WI38 (cell line): ENCODE results near the gene TUBA8.
"Not testable (repeated sequence)": the region's sequence is repeated elsewhere in the genome, so short reads cannot be mapped to it uniquely, and the experiment has no call there.

Experiments used
- H3K4me3 ChIP-seq: 2 replicates; pipeline ENCODE4 v1.5.1; 2011; ENCODE audit warnings: low read depth, mild to moderate bottlenecking, control low read depth, low read length
- TF ChIP-seq, protein P1 (sequence below): IDR thresholded peaks from 2 replicates; pipeline ENCODE4 v1.5.1; 2012; ENCODE audit warnings: low read depth, mild to moderate bottlenecking, control low read depth, low read length

TUBA8 gene

GRCh38 chr22:18115906-18116371 is 5.3 kb downstream of the TUBA8 start:
- TF ChIP-seq, protein P1, sequence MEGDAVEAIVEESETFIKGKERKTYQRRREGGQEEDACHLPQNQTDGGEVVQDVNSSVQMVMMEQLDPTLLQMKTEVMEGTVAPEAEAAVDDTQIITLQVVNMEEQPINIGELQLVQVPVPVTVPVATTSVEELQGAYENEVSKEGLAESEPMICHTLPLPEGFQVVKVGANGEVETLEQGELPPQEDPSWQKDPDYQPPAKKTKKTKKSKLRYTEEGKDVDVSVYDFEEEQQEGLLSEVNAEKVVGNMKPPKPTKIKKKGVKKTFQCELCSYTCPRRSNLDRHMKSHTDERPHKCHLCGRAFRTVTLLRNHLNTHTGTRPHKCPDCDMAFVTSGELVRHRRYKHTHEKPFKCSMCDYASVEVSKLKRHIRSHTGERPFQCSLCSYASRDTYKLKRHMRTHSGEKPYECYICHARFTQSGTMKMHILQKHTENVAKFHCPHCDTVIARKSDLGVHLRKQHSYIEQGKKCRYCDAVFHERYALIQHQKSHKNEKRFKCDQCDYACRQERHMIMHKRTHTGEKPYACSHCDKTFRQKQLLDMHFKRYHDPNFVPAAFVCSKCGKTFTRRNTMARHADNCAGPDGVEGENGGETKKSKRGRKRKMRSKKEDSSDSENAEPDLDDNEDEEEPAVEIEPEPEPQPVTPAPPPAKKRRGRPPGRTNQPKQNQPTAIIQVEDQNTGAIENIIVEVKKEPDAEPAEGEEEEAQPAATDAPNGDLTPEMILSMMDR: no peak
- H3K4me3 ChIP-seq: no peak overlapping the region

DNA sequence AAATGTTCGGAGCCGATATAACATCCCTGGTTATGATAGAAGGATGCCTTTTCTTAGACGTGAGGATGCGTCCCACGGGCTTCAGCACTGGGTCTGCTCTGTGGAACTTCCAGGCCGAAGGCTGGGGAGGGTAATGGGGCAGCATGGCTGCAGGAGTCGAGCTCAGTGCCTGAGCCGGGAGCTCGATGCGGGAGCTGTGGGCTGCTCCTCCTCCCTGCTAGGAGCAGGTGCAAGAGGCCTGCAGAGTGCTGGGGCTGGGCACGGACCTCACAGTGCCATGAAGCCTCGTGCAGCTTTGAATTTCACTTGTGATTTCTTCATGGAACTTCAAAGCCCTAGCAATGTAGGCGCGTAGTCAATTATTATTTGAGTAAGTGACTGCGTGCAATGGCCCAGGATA is 6.0 kb downstream of the TUBA8 start:
- H3K4me3 ChIP-seq: no peak overlapping the region
- TF ChIP-seq, protein P1: no peak

DNA sequence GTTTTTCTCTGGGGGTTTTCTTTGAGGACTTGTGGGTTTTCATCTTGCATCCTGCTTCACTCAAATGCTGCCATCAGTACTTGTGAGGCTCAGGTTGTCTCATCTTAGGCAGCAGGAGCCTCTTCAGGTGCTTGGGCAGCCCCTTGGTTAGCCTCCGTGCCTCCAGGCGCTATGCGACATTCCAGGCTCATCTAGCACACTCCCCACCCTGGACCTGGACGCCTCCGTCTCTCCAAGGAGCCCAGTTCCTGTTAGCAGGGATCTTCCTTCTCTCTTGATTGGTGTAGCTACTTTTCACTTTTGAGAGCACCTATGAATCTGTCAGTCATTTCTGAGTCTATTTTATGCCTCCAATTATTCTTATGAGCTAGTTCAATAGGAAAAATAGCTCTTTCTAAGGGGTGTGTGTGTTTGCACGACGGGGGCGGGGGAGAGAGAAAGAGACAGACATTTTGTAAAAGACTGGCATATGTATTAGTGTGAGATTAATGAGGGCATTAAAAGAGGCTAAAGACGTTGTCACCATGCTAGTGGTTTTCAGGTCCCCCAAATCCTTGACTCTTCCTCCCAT is 7.8 kb downstream of the TUBA8 start:
- no peak overlapping the region for H3K4me3 ChIP-seq
- TF ChIP-seq, protein P1: no peak

- TF ChIP-seq, protein P1: no peak
- no peak overlapping the region for H3K4me3 ChIP-seq
Measured at GRCh38 chr22:18119409-18120110, 9.0 kb downstream of the TUBA8 start.

DNA sequence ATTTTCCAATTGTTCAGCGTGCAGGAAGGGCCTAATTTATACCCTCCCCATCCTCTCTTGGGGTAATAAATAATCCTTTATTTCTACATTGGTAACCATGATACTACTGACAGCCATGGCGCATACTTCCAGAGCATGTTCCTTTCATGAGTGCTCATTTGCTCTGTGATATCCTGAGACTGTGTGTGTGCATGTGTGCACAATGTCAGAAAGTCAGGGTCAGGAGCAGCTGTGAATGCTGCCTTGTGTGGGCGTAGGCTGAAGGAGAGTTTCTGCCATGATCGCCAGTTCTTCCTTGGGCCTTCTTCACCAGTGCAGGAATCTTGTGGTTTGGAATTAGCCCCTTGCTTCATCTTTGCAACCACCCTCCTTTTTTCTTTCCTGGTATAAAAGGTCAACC is 10.2 kb downstream of the TUBA8 start:
- H3K4me3 ChIP-seq: no peak overlapping the region
- TF ChIP-seq, protein P1: no peak

DNA sequence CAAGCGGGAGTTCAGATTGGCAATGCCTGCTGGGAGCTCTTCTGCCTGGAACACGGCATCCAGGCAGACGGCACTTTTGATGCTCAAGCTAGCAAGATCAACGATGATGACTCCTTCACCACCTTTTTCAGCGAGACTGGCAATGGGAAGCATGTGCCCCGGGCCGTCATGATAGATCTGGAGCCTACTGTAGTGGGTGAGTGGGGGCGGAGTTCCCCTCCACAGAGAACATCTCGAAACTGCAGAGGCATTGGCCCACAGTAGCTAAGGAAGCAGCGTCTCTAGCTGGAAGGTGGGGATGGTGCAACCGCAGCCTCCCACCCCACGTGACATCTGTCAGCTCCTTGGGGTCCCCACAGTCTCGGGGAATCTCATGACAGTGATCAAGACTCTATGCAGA is 10.9 kb downstream of the TUBA8 start:
- no peak overlapping the region for H3K4me3 ChIP-seq
- TF ChIP-seq, protein P1: no peak

DNA sequence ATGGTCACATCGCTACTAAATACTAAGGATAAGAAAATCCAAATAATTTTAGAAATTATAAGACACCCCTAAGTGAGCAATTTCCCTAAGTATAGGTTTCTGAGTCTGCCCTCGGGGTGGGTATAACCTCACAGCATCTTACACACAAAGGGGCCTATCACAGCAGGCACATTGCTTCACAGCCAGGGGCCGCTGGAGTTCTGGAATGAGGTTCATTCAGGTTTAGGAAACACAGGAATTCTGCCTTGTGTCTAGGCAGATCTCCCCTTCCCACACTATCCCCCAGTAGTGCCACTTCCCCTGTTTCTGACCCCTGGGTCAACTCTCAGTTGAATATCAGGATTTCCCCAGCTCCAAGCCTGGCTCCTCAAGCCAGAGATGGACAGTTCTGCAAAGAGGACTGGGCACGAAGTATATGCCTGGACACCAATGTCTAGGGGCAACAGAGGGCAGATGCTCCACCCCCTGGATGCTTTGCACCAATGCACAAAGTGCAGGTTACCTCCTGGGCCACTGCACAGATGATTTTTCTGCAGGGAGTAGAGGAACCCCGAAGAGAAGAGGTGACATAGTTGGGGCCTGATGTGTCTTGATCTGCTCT is 11.4 kb downstream of the TUBA8 start:
- TF ChIP-seq, protein P1: 0 out of 2 replicates have a peak, but pooled peaks have one; percentile 3
- H3K4me3 ChIP-seq: no peak overlapping the region

GRCh38 chr22:18123476-18124025 is 12.9 kb downstream of the TUBA8 start:
- H3K4me3 ChIP-seq: not testable (repeated sequence)
